HG03558 (cell line): ENCODE data around the gene WHRN.

ENCODE experiments used
- ATAC-seq: cut with Tn5 transposase; IDR thresholded peaks from one replicate; pipeline ENCODE4 v1.9.1; 2021; ENCODE audit warnings: moderate number of reproducible peaks; ENCODE audit not compliant: unreplicated experiment; ENCODE audit errors: extremely low read depth

The WHRN gene

DNA sequence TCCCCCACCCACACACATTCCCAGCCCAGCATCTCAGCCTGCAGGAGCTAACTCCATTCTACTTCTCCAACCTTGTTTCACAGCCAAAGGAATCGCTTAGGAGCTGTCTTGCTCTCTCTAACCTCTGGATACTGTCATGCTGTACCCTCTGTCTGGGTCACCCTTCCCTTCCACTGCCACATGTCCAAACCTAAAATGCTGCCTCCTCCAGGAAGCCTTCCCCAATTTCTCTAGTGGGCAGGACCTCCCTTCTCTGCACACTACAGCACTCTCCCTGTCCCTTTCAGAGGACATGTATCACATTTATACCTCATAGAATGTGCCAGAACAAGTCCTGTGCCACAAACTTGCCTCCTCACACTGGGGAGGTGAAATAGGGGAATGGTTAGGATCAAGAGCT is 30.8 kb downstream of the WHRN start:
- ATAC-seq, result no peak

DNA sequence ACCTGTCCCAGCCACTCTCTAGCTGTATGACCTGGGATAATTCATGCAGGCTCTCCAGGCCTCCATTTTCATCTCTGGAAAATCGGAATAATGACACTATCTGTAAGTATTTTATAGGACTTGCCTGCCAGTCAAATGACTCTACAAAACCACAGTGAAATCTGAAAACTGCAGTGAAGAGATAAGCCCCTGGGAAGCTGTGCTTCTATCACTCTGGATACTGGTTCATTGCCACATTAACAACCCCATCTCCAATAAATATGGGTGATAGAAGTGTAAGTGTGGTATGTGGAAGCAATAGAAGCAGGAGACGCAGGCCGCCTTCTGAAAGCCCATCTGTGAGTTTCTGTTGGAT is 31.8 kb downstream of the WHRN start:
- ATAC-seq, result no peak

DNA sequence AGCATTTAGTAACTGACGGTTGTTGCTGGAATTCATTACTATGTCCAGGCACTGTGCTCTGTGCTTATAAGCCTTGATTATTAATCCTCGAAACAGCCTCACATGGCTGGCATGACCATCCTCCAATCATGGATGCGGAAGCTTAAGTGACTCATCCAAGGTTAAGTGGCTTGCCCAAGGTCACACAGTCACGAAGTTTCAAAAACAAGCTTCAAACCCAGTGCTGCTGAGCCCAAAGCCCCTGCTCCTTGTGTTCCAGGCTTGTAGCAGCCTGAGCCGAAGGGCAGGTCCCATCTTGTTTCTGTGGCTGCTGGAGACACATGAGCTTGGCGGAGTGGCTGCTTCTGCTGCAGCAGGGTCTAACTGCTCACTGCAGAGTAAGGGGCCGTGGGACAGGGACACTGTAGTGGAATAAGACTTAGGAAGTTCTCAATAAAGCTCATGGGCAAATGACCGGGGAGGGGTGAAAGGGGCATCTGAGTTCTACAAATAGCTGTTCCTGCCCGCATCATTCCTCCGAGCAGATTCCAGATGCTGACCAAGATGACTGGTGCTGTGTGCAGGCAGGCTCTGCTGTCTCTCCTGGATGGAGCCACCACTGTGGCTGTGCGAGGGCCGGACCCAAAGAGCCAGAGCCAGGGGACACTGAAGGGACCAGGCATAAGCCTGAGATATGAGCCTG is 32.4 kb downstream of the WHRN start:
- no peak for ATAC-seq

DNA sequence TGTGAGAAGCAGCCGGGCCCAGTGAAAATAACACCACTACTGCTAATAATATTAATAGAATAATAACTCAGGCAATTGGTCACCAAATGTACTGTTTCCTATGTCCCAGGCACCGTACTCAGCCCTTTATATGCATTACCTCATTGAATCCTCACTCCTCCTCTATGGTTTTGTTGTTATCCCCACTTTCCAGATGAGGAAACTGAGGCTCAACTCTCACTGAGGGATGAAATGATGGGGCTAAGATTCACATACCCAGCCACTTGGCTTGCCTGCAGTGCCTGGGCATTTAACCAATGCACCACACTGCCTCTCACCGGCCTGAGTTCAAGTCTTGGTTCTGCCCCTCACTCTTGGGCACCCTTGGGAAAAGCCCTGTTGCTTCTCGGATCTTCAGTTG is 34.1 kb downstream of the WHRN start:
- no peak for ATAC-seq

DNA sequence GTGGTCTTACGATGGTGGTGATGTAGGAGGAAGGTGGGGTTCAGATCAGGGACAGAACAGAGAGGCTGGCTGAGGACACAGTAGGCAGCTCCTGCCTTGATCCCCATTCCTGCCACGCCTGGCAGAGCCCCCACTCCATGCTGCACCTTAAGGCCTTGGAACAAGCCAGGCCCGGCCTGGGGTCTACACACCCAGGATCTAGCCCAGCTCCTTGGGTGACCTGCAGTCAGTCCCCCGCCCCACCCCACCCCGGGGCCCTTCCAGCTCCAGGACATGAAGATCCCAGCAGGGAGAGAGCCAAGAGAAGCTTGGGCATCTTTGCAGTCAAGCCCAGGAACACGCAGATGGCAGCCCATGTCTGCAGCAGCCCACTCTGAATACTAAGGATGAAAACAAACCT is 34.7 kb downstream of the WHRN start:
- ATAC-seq, result no peak

DNA sequence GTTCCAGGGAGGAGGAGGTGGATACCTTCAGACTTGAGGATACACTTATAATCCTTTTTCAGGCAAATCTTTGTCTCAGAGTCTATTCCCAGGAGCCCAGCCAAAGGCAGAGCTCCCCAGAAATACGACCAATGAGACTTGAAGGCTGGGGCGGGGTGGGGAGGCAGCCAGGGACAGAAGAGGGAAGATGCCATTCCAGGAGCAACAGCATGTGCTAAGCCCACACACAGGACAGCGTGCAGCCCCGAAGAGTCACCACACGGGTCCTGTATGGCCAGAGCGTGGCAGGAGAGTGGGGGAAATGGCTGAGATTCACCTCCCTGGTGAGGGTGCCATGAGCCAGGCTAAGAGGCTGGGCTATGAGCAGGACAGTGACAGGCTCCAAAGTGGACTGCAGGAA is 35.2 kb downstream of the WHRN start:
- ATAC-seq, result no peak

DNA sequence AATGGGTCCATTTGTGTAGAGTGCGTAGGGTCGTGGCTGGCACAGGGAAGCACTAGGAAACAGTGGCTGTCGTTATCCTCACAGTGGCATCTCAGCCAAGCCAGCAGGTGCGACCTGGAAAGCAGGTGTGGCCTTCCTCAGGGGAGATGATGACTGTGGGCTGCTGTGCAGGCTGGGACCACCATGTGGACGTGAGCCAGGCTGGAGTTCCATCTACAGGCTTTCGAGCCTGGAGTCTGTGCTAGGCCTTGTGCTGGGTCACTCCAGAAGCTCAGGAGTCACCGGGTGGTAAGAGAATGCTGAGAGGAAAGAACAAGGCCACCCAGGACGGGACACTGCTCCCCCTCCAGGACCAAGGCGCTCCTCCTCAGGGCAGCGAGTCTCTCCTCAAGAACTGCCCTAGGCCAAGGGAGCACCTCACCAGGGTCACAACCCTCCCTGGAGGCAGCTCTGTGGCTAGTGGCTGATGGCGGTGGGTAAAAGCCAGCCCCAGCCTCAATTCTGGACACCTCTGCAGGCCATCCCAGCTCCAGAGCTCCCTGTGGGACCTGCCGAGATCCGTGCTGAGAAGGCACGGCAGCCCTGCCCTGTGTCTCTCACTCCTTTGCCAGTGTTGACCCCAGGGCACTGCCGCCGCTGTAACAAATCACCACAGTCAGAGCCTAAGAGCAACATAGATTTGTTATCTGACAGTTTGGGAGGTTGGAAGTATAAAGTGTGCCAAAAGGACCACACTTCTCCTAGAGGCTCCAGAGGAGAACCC is 36.0 kb downstream of the WHRN start:
- ATAC-seq, result no peak

DNA sequence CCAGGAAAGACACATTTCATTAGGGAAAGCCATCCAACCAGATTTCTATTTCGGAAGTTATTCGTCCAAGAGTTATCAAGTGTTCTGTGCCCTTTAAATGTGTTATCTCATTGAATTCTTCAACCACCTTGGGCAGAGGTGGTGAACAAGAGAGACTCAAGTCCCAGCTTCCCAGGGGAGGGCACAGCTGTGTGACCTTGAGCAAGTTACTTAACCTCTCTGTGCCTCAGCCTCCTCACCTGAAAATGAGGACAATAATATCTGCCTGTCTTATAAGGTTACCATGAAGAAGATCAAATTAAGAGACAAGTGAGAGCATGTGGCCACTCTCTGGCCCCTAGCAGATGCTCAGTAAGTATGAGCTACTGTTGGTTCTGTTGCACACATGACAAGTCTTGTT is 37.4 kb downstream of the WHRN start:
- no peak for ATAC-seq

DNA sequence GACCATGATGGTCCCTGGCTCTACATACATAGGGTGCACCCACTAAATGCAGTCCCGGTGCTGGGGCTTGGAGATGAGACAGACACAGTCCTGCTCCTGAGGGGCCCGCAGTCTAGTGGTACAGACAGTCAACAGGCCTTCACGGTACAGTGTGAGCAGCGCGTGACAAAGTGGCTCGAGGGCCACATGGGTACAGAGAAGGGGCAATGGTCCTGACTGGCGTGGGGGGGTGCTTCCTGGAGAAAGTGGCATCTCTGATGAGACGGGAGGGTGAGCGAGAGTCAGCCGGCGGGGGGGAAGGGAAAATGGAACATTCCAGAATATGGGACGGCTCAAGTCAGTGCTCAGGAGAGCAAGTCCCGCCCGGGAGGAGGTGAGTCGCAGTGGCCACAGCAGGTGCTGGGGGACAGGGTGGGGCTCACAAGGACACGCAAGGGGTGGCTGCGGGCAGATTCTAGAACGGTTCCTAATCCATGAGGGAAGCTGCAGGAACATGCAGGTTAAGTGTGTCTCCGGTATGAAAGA is 38.0 kb downstream of the WHRN start:
- ATAC-seq, result no peak

DNA sequence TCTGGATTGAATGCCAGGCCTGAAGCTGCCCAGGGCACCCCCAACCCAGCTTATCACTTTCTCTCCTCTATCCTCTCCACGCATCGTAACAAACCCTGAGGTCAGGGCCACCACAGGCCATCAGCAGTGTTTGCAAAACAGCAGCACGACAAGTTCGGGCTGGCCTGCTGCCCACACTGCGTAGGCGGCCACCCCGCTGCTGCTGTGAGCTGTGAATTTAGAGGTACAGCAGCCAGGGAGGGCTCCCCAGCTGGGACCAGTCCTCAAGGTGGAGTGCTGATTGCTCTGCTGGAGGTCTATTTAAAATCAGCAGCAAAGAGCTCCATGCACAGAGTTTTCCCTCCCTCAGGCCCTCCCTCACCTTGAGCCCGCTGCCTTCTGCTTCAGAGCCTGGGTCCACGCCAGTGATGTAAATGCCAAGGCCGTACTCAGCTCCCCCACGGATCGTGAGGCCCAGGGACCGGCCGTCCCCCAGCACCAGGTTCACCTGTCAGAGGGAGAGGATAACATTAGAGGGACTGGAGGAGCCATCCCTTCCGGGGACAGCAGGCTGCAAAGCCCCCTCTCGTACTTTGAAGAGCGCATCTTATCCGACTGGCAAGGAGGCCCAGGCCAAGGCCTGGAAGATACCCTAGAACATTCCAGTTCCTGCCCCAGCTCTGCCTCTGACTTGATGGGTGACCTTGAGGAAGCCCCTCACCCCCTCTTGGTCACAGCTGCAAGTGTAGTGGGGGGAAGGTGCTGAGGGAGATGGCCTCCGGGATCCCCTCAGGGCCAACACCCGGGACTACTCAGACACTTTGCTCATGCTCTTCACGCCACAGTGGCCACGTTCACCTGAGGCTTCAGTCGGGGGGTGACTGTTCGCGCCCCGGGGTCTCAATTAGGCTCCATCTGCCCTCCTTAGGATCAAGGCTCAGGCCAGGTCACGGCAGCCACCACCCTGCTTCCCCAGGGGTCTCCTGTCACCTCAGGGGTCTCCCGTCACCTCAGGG is 39.1 kb downstream of the WHRN start:
- ATAC-seq, result no peak

DNA sequence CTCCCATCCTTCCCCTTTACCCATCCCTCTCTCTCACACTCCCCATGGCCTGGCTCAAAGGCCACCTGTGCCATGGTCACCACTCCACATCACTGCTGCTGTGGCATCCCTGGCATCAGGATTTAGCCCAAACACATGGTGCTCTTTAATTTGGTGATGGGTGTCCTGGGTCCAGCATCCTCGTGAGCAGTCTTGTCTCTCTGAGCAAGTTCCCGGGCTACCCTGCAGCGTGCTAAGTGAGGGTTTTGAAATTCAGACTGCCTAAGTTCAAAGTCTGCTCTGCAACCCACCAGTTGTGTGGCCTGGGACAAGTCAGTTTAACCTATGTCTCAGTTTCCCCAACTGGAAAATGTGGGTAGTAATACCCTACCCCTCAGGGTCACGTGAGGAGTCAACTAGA is 39.9 kb downstream of the WHRN start:
- no peak for ATAC-seq

DNA sequence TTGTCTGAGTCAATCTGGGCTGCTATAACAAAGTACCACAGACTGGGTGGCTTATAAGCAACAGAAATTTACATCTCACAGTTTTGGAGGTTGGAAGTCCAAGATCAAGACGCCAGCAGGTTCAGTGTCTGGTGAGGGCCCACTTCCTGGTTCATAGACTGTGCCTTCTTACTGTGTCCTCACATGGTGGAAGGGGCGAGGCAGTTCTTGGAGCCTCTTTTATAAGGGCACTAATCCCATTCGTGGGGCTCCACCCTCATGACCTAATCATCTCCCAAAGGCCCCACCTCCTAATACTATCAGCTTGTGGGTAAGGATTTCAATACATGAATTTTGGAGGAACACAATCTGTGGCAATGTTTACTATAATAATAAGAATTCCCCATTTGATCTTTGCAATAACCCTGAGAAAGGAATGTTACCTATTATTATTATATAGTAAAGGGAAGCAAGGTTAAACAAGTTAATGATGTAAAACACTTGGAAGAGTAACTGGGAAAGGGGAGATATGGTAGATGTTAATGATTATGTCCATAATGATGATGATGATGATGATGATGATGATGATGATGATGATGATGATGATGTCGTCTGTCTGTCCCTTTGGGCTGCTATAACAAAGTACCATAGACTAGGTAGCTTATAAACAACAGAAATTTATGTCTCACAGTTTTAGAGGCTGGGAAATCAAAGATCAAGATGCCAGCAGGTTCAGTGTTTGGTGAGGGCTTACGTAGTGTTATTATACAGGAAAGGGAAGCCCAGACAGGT is 40.8 kb downstream of the WHRN start:
- ATAC-seq, result no peak

DNA sequence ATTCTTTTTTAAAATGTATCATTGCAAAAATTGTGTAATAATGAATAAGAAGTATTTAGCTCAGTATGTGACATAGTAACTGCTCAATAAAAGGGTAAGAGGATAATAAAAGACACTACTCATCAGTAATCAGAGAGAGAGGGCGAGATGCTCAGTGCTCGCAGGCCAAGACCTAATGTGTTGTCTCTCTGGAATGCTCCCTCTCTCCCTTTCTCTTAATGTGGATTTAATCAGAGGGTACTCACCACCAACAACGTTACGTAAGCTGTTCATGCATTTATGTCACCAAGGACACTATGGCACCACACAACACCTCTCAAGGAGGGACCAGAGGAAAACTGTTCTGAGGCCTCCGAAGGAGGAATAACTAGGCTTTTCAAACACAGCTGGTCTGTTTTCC is 42.5 kb downstream of the WHRN start:
- no peak for ATAC-seq

DNA sequence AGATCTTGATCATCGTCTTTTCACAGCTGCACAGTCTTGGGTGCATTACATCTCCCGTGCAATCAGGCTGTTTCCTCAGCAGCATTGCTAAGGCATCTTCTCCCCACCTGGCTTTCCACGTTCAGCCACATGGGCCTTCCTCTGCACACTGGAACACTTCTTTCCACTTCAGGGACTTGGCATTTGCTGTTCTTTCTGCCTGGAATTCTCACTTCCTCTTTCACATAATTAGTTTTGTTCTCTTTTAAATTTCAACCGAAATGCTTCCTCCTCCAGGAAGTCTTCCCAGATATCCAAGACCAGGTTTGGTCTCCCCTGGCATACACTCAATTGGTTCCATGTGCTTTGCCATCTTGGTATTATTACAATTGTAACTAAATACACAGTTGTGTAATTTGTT is 43.8 kb downstream of the WHRN start:
- ATAC-seq, result no peak

DNA sequence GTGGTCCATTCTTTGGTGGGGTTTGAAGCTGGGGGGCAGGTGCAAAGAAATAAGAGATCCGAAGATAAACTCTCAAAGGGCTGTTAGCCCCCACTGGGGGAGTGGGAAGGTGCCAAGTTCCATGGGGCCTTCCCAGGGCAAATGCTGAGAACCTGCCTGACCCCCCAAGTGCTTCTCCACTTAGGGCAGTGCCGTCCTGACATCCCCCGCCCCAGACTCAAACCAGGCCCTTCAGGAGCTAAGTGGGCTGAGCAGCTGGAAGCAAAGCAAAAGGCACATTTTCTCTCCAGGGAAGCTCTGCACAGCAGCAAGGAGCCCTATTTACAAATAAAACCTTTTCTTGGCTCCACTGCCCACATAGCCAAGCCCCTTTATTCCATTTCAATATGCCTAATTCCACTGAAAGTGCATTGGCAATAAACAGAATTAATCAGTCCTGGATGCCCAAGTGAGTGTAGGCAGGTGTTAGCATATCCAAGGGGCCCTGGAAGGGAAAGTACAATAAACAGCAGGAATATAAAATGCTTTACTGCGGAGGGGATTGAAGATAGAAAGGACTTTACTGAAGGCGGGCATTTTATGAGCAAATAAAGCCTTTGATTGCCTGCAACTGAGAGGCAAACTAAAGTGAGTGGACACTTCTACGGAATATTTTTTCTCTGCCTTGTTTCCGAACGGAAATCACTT is 44.6 kb downstream of the WHRN start:
- ATAC-seq, result no peak

DNA sequence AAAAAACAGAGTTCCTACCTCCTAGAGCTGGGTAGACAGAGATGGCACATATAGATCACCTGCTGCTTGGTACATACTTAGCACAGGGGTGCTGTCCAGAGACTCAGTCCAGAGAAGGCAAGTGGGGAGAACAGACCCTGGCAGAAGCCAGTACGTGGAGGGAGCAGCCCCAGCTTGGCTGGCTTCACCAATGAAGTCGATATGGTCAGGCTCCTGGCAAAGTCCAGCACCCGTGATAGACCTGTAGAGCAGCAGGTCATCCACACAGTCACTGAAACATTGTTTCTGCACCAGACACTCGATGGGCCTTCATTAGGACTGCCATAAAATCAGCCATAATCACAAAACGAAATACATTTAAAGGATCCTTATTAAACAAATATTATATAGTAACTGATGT is 45.8 kb downstream of the WHRN start:
- ATAC-seq, result no peak

DNA sequence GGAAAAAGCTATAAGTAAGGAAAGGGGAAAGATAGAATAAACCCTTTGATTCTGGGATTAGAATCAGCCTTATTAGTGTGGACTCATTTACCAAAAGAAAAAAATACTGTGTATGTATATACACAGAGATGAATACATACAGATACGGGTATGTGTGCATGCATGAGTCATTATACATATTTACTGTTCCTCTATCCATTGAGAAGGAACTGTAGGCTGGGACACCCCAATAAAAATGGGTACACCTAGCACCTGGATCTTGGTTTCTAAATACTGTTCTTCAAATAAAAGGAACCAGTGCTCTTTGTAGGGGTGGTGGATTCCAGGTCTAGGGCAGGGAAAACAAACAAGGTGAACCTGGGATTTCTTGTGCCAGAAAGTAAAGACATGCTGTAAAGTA is 48.3 kb downstream of the WHRN start:
- no peak for ATAC-seq

DNA sequence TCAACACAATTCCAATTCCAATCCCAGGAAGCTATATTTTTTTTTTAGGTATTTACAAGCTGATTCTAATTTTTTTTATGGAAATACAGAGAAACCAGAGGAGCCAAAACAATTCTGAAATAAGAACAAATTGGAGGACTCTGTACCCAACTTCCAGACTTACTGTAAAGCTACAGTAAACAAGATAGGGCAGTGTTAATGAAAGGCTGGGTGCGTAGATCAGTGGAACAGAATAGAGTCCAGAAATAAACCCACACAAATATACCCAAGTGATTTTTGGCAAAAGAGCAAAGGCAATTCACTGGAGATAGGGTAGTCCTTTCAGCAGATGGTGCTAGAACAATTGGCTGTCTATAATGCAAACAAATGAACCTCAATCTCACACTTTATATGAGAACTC is 50.6 kb downstream of the WHRN start:
- ATAC-seq, result no peak
